H9 (cell line): ENCODE measurements around the gene LINC01488. TPM values are rescaled to one million over a fixed set of nuclear protein-coding genes. Genes with fewer than 3 reads are reported as not detected.

Experiments used
- DNase-seq: peaks from one replicate; pipeline ENCODE4 v3.0.0-alpha.2; 2017
- H2AFZ ChIP-seq: one replicate; pipeline ENCODE4 v1.6.1; 2013; ENCODE audit warnings: mild to moderate bottlenecking, low read length, control low read depth, moderate library complexity
- H2AK5ac ChIP-seq: 2 replicates; pipeline ENCODE4 v1.6.1; 2013; ENCODE audit warnings: low read length, control low read depth, mixed read lengths; ENCODE audit not compliant: insufficient read length
- H2BK120ac ChIP-seq: one replicate; pipeline ENCODE4 v1.6.1; 2013; ENCODE audit warnings: low read depth, mild to moderate bottlenecking, low read length, control low read depth, inconsistent platforms; ENCODE audit not compliant: poor library complexity, severe bottlenecking
- H2BK12ac ChIP-seq: 2 replicates; pipeline ENCODE4 v1.6.1; 2013; ENCODE audit warnings: low read length, control low read depth, mixed read lengths, low read depth; ENCODE audit not compliant: insufficient read length
- H2BK15ac ChIP-seq: 2 replicates; pipeline ENCODE4 v1.6.1; 2013; ENCODE audit warnings: low read depth, low read length, control low read depth
- H2BK20ac ChIP-seq: one replicate; pipeline ENCODE4 v1.6.1; 2013; ENCODE audit warnings: low read depth, mild to moderate bottlenecking, low read length, control low read depth, inconsistent platforms; ENCODE audit not compliant: poor library complexity, severe bottlenecking
- H2BK5ac ChIP-seq: 2 replicates; pipeline ENCODE4 v1.6.1; 2013; ENCODE audit warnings: low read length, control low read depth, mixed read lengths; ENCODE audit not compliant: insufficient read length
- H3K14ac ChIP-seq: 2 replicates; pipeline ENCODE4 v1.6.1; 2013; ENCODE audit warnings: low read length, control low read depth; ENCODE audit not compliant: insufficient read depth
- H3K18ac ChIP-seq: 2 replicates; pipeline ENCODE4 v1.6.1; 2013; ENCODE audit warnings: low read depth, mild to moderate bottlenecking, mixed read lengths, low read length, control low read depth; ENCODE audit not compliant: insufficient read length
- H3K23ac ChIP-seq: 2 replicates; pipeline ENCODE4 v1.6.1; 2013; ENCODE audit warnings: low read length, control low read depth, mixed read lengths, low read depth; ENCODE audit not compliant: insufficient read length
- H3K23me2 ChIP-seq: 2 replicates; pipeline ENCODE4 v1.6.1; 2013; ENCODE audit warnings: low read depth, mild to moderate bottlenecking, mixed read lengths, low read length, control low read depth; ENCODE audit not compliant: insufficient read length, poor library complexity, severe bottlenecking
- H3K27ac ChIP-seq: 2 replicates; pipeline ENCODE4 v1.5.1; 2013; ENCODE audit warnings: low read length, control low read depth, mixed read lengths, low read depth; ENCODE audit not compliant: insufficient read length
- H3K27me3 ChIP-seq: 2 replicates; pipeline ENCODE4 v1.6.1; 2013; ENCODE audit warnings: low read length, control low read depth, inconsistent platforms; ENCODE audit not compliant: insufficient read depth
- H3K4ac ChIP-seq: 2 replicates; pipeline ENCODE4 v1.6.1; 2013; ENCODE audit warnings: low read depth, mild to moderate bottlenecking, control low read depth, inconsistent platforms, low read length, moderate library complexity
- H3K4me1 ChIP-seq: 2 replicates; pipeline ENCODE4 v1.6.1; 2013; ENCODE audit warnings: low read length, control low read depth, inconsistent platforms; ENCODE audit not compliant: insufficient read depth
- H3K4me2 ChIP-seq: 2 replicates; pipeline ENCODE4 v1.6.1; 2013; ENCODE audit warnings: low read length, control low read depth, mixed read lengths; ENCODE audit not compliant: insufficient read length, insufficient read depth
- H3K56ac ChIP-seq: 2 replicates; pipeline ENCODE4 v1.6.1; 2013; ENCODE audit warnings: low read depth, mild to moderate bottlenecking, mixed read lengths, low read length, control low read depth; ENCODE audit not compliant: insufficient read length
- H3K79me1 ChIP-seq: 2 replicates; pipeline ENCODE4 v1.6.1; 2013; ENCODE audit warnings: low read depth, mild to moderate bottlenecking, moderate library complexity, low read length, control low read depth, inconsistent platforms; ENCODE audit not compliant: insufficient read depth, poor library complexity, severe bottlenecking
- H3K79me2 ChIP-seq: 2 replicates; pipeline ENCODE4 v1.6.1; 2013; ENCODE audit warnings: low read length, control low read depth, inconsistent platforms; ENCODE audit not compliant: insufficient read depth
- H3K9ac ChIP-seq: 2 replicates; pipeline ENCODE4 v1.6.1; 2013; ENCODE audit warnings: low read length, control low read depth, mixed read lengths; ENCODE audit not compliant: insufficient read length; ENCODE audit errors: extremely low read depth
- H3K9me3 ChIP-seq: one replicate; pipeline ENCODE4 v1.6.1; 2013; ENCODE audit warnings: low read depth, low read length, inconsistent platforms; ENCODE audit not compliant: control insufficient read depth
- H3T11ph ChIP-seq: one replicate; pipeline ENCODE4 v1.6.1; 2013; ENCODE audit warnings: mild to moderate bottlenecking, low read length, control low read depth, inconsistent platforms
- H4K20me1 ChIP-seq: one replicate; pipeline ENCODE4 v1.6.1; 2013; ENCODE audit not compliant: control insufficient read depth, insufficient read length, insufficient read depth
- H4K5ac ChIP-seq: 2 replicates; pipeline ENCODE4 v1.6.1; 2013; ENCODE audit warnings: low read depth, mild to moderate bottlenecking, mixed read lengths, low read length, control low read depth; ENCODE audit not compliant: insufficient read length
- H4K8ac ChIP-seq: replicated peaks from 2 replicates; pipeline ENCODE4 v1.6.1; 2013; ENCODE audit warnings: low read length, control low read depth, mixed read lengths, low read depth; ENCODE audit not compliant: insufficient read length
- H4K91ac ChIP-seq: 2 replicates; pipeline ENCODE4 v1.6.1; 2013; ENCODE audit warnings: low read depth, mild to moderate bottlenecking, moderate library complexity, mixed read lengths, low read length, control low read depth; ENCODE audit not compliant: insufficient read length
- H3K27ac Mint-ChIP-seq, 3 experiments: 2 replicates in 2 of 3; 3 replicates in 1 of 3; pipeline ENCODE4 v1.8.0; 2020 to 2021; ENCODE audit warnings: mixed read lengths in 3 of 3, mild to moderate bottlenecking in 1 of 3, moderate library complexity in 1 of 3
- H3K27me3 Mint-ChIP-seq: 2 replicates; pipeline ENCODE4 v1.8.0; 2021; ENCODE audit warnings: low read depth, mild to moderate bottlenecking, moderate library complexity, mixed read lengths
- H3K36me3 Mint-ChIP-seq, 3 experiments: 2 replicates in 2 of 3; 3 replicates in 1 of 3; pipeline ENCODE4 v1.8.0; 2020 to 2021; ENCODE audit warnings: low read depth in 3 of 3, mixed read lengths in 3 of 3; ENCODE audit not compliant: insufficient read depth in 1 of 3
- H3K4me1 Mint-ChIP-seq, 2 experiments: 2 replicates each; pipeline ENCODE4 v1.8.0; 2020; ENCODE audit warnings: mixed read lengths in 2 of 2
- H3K4me3 Mint-ChIP-seq, 2 experiments: 2 replicates in 1 of 2; 3 replicates in 1 of 2; pipeline ENCODE4 v1.8.0; 2020 to 2021; ENCODE audit warnings: mild to moderate bottlenecking in 2 of 2, mixed read lengths in 2 of 2, moderate library complexity in 1 of 2
- H3K9me3 Mint-ChIP-seq, 2 experiments: 2 replicates in 1 of 2; 3 replicates in 1 of 2; pipeline ENCODE4 v1.8.0; 2020; ENCODE audit warnings: mild to moderate bottlenecking in 2 of 2, mixed read lengths in 2 of 2, moderate library complexity in 1 of 2
- WGBS: extraction: QIAGEN DNeasy Blood & Tissue Kit; methylation state at CpG from one replicate; pipeline ENCODE4 v1.1.7; 2013; ENCODE audit warnings: missing lambda C conversion rate, low lambda C conversion rate, mixed read lengths; ENCODE audit not compliant: insufficient read length; ENCODE audit errors: extremely low coverage; 5-methylcytosine and 5-hydroxymethylcytosine counted together
- total RNA-seq: library from RNA; stranded (reverse); gene quantifications from 2 replicates; pipeline ENCODE4 v1.2.1, GENCODE V29; 2021
- TF ChIP-seq, protein P1 (sequence below): fragments of 200-600 bp; sonication (generic); conservative IDR thresholded peaks from 3 replicates; pipeline ENCODE4 v1.8.0; 2021; ENCODE audit warnings: antibody characterized with exemption, mild to moderate bottlenecking

The LINC01488 gene
- total RNA-seq, 1 experiment from 2014 or later, result not detected

DNA sequence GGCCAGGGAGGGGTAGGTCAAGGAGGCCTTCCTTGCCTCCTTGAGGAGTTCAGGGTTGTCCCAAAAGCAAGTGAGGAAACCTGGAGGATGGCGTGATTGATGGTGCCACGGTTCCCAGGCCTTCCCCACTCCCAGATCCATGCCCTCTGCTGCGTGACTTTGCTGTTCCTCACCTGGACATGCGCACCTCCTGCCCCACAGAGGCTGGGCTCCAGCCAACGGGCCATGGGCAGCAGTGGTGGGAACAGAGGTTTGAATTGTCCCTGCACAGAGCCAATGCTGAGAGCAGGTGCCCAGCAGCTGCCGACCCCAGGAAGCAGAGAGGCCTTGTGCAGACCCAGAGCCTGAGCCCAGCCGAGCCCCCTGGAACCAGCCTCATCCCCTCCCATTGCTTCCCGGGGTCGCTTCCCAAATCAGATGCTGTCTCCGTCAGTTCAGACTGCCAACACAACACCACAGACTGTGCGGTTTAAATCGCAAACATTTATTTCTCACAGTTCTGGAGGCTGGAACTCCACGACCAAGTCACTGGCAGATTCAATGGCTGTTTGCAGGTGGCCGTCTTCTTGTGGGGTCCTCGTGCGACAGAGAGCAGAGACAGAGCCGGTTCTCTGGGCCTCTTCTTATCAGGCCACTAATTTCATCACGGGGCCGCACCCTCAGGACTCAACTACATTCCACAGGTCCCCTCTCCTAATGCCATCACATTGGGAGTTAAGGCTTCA is 6.2 kb upstream of the LINC01488 start:
- Histone ChIP-seq H3K27ac (no peak overlapping the region), H2BK15ac (no peak overlapping the region), H3K4me1 (peaks cover 3% of the 10 kb centered on the region; the same call in 1 of the 2 replicates), H3K79me1 (no peaks in the 10 kb centered on the region), H3K18ac (no peak overlapping the region), H3K4ac (no peak overlapping the region), H3K56ac (no peak overlapping the region), H4K8ac (no peak overlapping the region), H3T11ph (no peak overlapping the region), H4K91ac (no peak overlapping the region), H3K23ac (no peak overlapping the region), H3K9me3 (no peaks in the 10 kb centered on the region), H3K79me2 (no peaks in the 10 kb centered on the region), H3K9ac (no peak overlapping the region), H2BK5ac (no peak overlapping the region), H2AK5ac (no peak overlapping the region), H2BK20ac (no peak overlapping the region), H3K23me2 (no peaks in the 10 kb centered on the region), H3K14ac (no peak overlapping the region), H2BK12ac (no peak overlapping the region), H3K27me3 (no peaks in the 10 kb centered on the region), H3K4me2 (no peak overlapping the region), H2AFZ (no peak overlapping the region), H4K5ac (no peak overlapping the region), H4K20me1 (no peaks in the 10 kb centered on the region), H2BK120ac (no peak overlapping the region)
- Mint-ChIP-seq H3K4me3 (no peak overlapping the region; a peak in 1 of 5 replicates), H3K9me3 (peaks cover 7% of the 10 kb centered on the region in 2 experiments; a peak in 4 of 5 replicates), H3K4me1 (peaks cover 24 to 29% of the 10 kb centered on the region in 2 experiments), H3K27ac (no peak overlapping the region), H3K36me3 (peaks cover 6 to 8% (median 8%) of the 10 kb centered on the region in 3 experiments; a peak in 6 of 7 replicates), H3K27me3 (peaks cover 59% of the 10 kb centered on the region)
- DNase-seq, result no peak
- no CpG with 5 or more reads among the region's 19 CpGs for WGBS
- TF ChIP-seq, protein P1, sequence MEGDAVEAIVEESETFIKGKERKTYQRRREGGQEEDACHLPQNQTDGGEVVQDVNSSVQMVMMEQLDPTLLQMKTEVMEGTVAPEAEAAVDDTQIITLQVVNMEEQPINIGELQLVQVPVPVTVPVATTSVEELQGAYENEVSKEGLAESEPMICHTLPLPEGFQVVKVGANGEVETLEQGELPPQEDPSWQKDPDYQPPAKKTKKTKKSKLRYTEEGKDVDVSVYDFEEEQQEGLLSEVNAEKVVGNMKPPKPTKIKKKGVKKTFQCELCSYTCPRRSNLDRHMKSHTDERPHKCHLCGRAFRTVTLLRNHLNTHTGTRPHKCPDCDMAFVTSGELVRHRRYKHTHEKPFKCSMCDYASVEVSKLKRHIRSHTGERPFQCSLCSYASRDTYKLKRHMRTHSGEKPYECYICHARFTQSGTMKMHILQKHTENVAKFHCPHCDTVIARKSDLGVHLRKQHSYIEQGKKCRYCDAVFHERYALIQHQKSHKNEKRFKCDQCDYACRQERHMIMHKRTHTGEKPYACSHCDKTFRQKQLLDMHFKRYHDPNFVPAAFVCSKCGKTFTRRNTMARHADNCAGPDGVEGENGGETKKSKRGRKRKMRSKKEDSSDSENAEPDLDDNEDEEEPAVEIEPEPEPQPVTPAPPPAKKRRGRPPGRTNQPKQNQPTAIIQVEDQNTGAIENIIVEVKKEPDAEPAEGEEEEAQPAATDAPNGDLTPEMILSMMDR, result no peak
